PC-3 (cell line): ENCODE data around the gene ANTXR2. TPM values are rescaled to one million over a fixed set of nuclear protein-coding genes. Genes with fewer than 3 reads are reported as not detected.
"Not testable (repeated sequence)": the region's sequence is repeated elsewhere in the genome, so short reads cannot be mapped to it uniquely, and the experiment has no call there.

Experiments used
- ATAC-seq: fragments of 200-7000 bp; cut with Tn5 transposase; 2 replicates; pipeline ENCODE4 v1.9.1; 2020; ENCODE audit warnings: mild to moderate bottlenecking, moderate library complexity
- BruUV-seq: library from RNA; stranded (reverse); fragments of 400-500 nt; replicated peaks from 2 replicates; lab custom pipeline; 2021; lab: Mats Ljungman, UMichigan
- CTCF ChIA-PET: fragments of 300-600 bp; sonication (Branson Sonifier 250); formaldehyde crosslinking; loops from one replicate; lab custom pipeline; 2022; ENCODE audit warnings: antibody characterized with exemption; lab: Charles Lee
- POLR2A ChIA-PET: fragments of 300-600 bp; sonication (Branson Sonifier 250); formaldehyde crosslinking; loops from one replicate; lab custom pipeline; 2022; ENCODE audit warnings: antibody characterized with exemption; ENCODE audit not compliant: unreplicated experiment; lab: Charles Lee
- DNase-seq: peaks from one replicate; pipeline ENCODE4 v3.0.0-alpha.2; 2015
- H2AFZ ChIP-seq: fragments of 300-600 bp; sonication (generic); 2 replicates; pipeline ENCODE4 v1.6.0; 2016; ENCODE audit warnings: antibody characterized with exemption, low read length
- H3F3A ChIP-seq: fragments of 300-600 bp; sonication (generic); one replicate; pipeline ENCODE4 v1.6.0; 2017; ENCODE audit warnings: antibody characterized with exemption, low read length, control low read depth, mild to moderate bottlenecking; ENCODE audit not compliant: unreplicated experiment
- H3K27ac ChIP-seq: fragments of 300-600 bp; sonication (generic); 2 replicates; pipeline ENCODE4 v1.5.1; 2016; ENCODE audit warnings: mild to moderate bottlenecking, low read length
- H3K27me3 ChIP-seq: fragments of 300-600 bp; sonication (generic); 2 replicates; pipeline ENCODE4 v1.6.1; 2016; ENCODE audit warnings: low read length, mixed read lengths
- H3K36me3 ChIP-seq: fragments of 300-600 bp; sonication (generic); 2 replicates; pipeline ENCODE4 v1.6.1; 2016; ENCODE audit warnings: low read depth, mixed run types, low read length, mixed read lengths
- H3K4me1 ChIP-seq: fragments of 300-600 bp; sonication (generic); 2 replicates; pipeline ENCODE4 v1.5.1; 2016; ENCODE audit warnings: low read length; ENCODE audit not compliant: insufficient read depth
- H3K4me2 ChIP-seq: fragments of 300-600 bp; sonication (generic); 2 replicates; pipeline ENCODE4 v1.6.0; 2016; ENCODE audit warnings: low read length
- H3K4me3 ChIP-seq: fragments of 300-600 bp; sonication (generic); 2 replicates; pipeline ENCODE4 v1.5.1; 2016; ENCODE audit warnings: mild to moderate bottlenecking, low read length, mixed read lengths
- H3K79me2 ChIP-seq: fragments of 300-600 bp; sonication (generic); 2 replicates; pipeline ENCODE4 v1.6.1; 2017; ENCODE audit warnings: low read length, mixed read lengths
- H3K9ac ChIP-seq: fragments of 300-600 bp; sonication (generic); 2 replicates; pipeline ENCODE4 v1.6.0; 2016; ENCODE audit warnings: mild to moderate bottlenecking, low read length
- H3K9me2 ChIP-seq: fragments of 300-600 bp; sonication (generic); replicated peaks from 2 replicates; pipeline ENCODE4 v1.6.1; 2016; ENCODE audit warnings: mixed run types, low read length, mixed read lengths
- H3K9me3 ChIP-seq: fragments of 300-600 bp; sonication (generic); 2 replicates; pipeline ENCODE4 v1.6.1; 2016; ENCODE audit warnings: low read length, mixed read lengths
- H4K20me1 ChIP-seq: fragments of 300-600 bp; sonication (generic); 2 replicates; pipeline ENCODE4 v1.6.1; 2016; ENCODE audit warnings: low read length, mixed read lengths
- EZH2 ChIP-seq: fragments of 300-600 bp; sonication (generic); IDR thresholded peaks from one replicate; pipeline ENCODE4 v1.6.1; 2017; ENCODE audit warnings: antibody characterized with exemption, mild to moderate bottlenecking, low read length; ENCODE audit not compliant: unreplicated experiment
- EZH2phosphoT487 ChIP-seq: fragments of 300-600 bp; sonication (generic); IDR thresholded peaks from 2 replicates; pipeline ENCODE4 v1.6.1; 2018; ENCODE audit warnings: mild to moderate bottlenecking, antibody characterized with exemption, low read length, borderline replicate concordance
- intact Hi-C: fragments of 100-400 bp; cut with micrococcal nuclease; formaldehyde crosslinking; loops from 2 replicates; pipeline ENCODE4 v1.9.0; 2023
- total RNA-seq: library from RNA; depleted of rRNA; stranded (reverse); fragments of >200 nt; gene quantifications from 2 replicates; pipeline ENCODE4 v1.2.3, GENCODE V29; 2014
- TF ChIP-seq, protein P1 (sequence below): fragments of 300-600 bp; sonication (generic); conservative IDR thresholded peaks from 2 replicates; pipeline ENCODE4 v1.5.1; 2017; ENCODE audit warnings: antibody characterized with exemption, low read depth, mild to moderate bottlenecking, low read length

ANTXR2 gene
- total RNA-seq, 1 experiment from 2014 or later: 43.9 TPM

DNA sequence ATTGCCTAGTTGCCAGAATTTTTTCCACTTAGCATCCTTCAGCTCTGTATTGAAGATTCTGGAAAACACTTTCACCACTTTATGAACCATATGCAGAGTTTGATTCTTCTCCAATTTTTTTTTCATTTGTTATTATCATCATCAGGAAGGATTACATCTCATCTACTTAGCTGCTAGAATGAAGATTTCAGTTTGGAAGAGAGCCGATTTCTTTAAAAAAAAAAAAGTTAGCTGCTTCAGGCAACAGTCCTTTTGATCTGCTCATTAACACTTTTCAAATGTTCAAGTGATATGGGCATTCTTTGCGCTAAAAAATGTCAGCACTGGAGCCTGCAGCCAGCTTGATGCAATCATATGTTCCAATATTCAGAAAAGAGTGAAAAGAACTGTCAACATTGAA, 76.2 kb downstream of the ANTXR2 start:
- Histone ChIP-seq H4K20me1 (no peaks in the 10 kb centered on the region; the same call in 1 of the 2 replicates), H3K4me2 (no peak overlapping the region), H3K27ac (no peak overlapping the region), H3K36me3 (no peaks in the 10 kb centered on the region; the same call in none of the 2 replicates), H3K79me2 (no peaks in the 10 kb centered on the region), H3K4me3 (no peak overlapping the region), H3K4me1 (no peaks in the 10 kb centered on the region), H3K9me2 (no peaks in the 10 kb centered on the region), H3K27me3 (no peaks in the 10 kb centered on the region), H3F3A (no peaks in the 10 kb centered on the region), H3K9me3 (no peaks in the 10 kb centered on the region), H3K9ac (no peak overlapping the region), H2AFZ (no peak overlapping the region)
- ATAC-seq (no peak), DNase-seq (no peak)
- POLR2A ChIA-PET: no interaction called here
- BruUV-seq: no TSS peak
- intact Hi-C loops: no loop called here
- CTCF ChIA-PET: no interaction called here
- TF ChIP-seq, protein P1, sequence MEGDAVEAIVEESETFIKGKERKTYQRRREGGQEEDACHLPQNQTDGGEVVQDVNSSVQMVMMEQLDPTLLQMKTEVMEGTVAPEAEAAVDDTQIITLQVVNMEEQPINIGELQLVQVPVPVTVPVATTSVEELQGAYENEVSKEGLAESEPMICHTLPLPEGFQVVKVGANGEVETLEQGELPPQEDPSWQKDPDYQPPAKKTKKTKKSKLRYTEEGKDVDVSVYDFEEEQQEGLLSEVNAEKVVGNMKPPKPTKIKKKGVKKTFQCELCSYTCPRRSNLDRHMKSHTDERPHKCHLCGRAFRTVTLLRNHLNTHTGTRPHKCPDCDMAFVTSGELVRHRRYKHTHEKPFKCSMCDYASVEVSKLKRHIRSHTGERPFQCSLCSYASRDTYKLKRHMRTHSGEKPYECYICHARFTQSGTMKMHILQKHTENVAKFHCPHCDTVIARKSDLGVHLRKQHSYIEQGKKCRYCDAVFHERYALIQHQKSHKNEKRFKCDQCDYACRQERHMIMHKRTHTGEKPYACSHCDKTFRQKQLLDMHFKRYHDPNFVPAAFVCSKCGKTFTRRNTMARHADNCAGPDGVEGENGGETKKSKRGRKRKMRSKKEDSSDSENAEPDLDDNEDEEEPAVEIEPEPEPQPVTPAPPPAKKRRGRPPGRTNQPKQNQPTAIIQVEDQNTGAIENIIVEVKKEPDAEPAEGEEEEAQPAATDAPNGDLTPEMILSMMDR: no peak
- TF ChIP-seq EZH2phosphoT487 (no peak), EZH2 (no peak)

DNA sequence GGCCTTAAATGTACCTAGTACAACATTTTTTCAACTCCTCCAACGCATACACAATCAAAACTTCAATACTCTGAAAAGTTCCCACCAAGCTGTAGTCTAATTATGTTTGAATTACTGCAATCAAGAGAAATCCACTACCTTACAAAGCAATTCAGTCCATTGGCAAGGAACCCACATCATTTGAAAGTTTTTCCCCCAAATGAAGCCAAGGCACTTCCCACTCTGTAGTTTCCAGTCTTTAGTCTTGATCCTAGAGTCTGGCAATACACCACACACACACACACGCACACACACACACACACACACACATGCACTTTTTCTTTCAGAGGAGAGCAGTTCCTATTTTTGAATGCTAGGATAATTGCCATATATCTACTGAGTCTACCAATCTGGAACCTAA, 79.6 kb downstream of the ANTXR2 start:
- Histone ChIP-seq H3K9me3 (no peaks in the 10 kb centered on the region), H2AFZ (no peak overlapping the region), H3K36me3 (no peaks in the 10 kb centered on the region; the same call in 1 of the 2 replicates), H3F3A (no peaks in the 10 kb centered on the region), H3K27ac (no peak overlapping the region), H3K4me3 (no peak overlapping the region), H3K27me3 (no peaks in the 10 kb centered on the region), H4K20me1 (peaks cover 2% of the 10 kb centered on the region; the same call in 1 of the 2 replicates), H3K4me2 (no peak overlapping the region), H3K4me1 (no peaks in the 10 kb centered on the region), H3K9ac (no peak overlapping the region), H3K79me2 (peaks cover 18% of the 10 kb centered on the region), H3K9me2 (no peaks in the 10 kb centered on the region)
- no peak for DNase-seq
- no TSS peak for BruUV-seq
- intact Hi-C loops: no loop called here
- TF ChIP-seq, protein P1: no peak
- no peak for TF ChIP-seq EZH2phosphoT487
- TF ChIP-seq EZH2: no peak
- CTCF ChIA-PET: no interaction called here
- POLR2A ChIA-PET: no interaction called here
- no peak for ATAC-seq

DNA sequence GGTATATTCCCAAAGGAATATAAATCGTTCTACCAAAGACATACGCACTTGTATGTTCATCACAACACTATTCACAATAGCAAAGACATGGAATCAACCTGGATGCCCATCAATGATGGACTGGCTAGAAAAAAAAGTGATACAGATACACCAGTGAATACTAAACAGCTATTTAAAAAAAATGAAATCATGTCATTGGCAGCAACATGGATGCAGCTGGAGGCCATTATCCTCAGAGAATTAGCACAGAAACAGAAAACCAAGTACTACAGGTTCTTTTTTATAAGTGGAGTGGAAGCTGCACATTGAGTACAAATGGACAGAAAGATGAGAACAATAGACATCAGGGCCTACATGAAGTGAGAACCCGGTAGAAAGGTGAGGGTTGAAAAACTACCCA, 81.4 kb downstream of the ANTXR2 start:
- ATAC-seq (no peak), DNase-seq (no peak)
- Histone ChIP-seq H2AFZ (no peak overlapping the region), H3K9ac (no peak overlapping the region), H3K4me3 (no peak overlapping the region), H3K9me3 (no peaks in the 10 kb centered on the region), H3K27ac (no peak overlapping the region), H3K27me3 (no peaks in the 10 kb centered on the region), H3K4me1 (peaks cover 6% of the 10 kb centered on the region), H3K79me2 (peaks cover 28% of the 10 kb centered on the region), H4K20me1 (peaks cover 4% of the 10 kb centered on the region; the same call in 1 of the 2 replicates), H3F3A (no peaks in the 10 kb centered on the region), H3K36me3 (no peaks in the 10 kb centered on the region; the same call in 1 of the 2 replicates), H3K9me2 (no peaks in the 10 kb centered on the region), H3K4me2 (no peak overlapping the region)
- CTCF ChIA-PET: no interaction called here
- intact Hi-C loops: no loop called here
- TF ChIP-seq EZH2phosphoT487 (no peak), EZH2 (no peak)
- TF ChIP-seq, protein P1: no peak
- no TSS peak for BruUV-seq
- POLR2A ChIA-PET: no interaction called here

DNA sequence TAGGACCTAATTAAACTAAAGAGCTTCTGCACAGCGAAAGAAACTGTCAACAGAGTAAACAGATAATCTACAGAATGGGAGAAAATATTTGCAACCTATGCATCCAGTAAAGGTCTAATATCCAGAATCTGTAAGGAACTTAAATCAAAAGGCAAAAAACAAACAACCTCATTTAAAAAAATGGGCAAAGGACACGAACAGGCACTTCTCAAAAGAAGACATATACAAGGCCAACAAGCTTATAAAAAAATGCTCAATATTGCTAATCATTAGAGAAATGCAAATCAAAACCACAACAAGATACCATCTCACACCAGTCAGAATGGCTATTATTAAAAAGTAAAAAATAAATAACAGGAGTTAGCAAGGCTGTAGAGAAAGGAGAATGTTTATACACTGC, 81.9 kb downstream of the ANTXR2 start:
- H3K9me2 ChIP-seq, H3K27me3 ChIP-seq, H3F3A ChIP-seq, H3K4me3 ChIP-seq, POLR2A ChIA-PET, H3K4me2 ChIP-seq, intact Hi-C loops, H3K9ac ChIP-seq, DNase-seq, BruUV-seq, H4K20me1 ChIP-seq, H3K4me1 ChIP-seq, CTCF ChIA-PET, H3K27ac ChIP-seq, H3K9me3 ChIP-seq, H2AFZ ChIP-seq, H3K36me3 ChIP-seq, ATAC-seq: not testable (repeated sequence)
- peaks cover 30% of the 10 kb centered on the region for H3K79me2 ChIP-seq
